NOMO-1 treated with DMSO at 0.1 percent for 48 hours (cell line): ENCODE data around the gene SUMO1.

Experiments used
- DNase-seq: peaks from one replicate; lab custom pipeline; 2025; ENCODE audit not compliant: unreplicated experiment; lab: John Stamatoyannopoulos, UW

Gene SUMO1

DNA sequence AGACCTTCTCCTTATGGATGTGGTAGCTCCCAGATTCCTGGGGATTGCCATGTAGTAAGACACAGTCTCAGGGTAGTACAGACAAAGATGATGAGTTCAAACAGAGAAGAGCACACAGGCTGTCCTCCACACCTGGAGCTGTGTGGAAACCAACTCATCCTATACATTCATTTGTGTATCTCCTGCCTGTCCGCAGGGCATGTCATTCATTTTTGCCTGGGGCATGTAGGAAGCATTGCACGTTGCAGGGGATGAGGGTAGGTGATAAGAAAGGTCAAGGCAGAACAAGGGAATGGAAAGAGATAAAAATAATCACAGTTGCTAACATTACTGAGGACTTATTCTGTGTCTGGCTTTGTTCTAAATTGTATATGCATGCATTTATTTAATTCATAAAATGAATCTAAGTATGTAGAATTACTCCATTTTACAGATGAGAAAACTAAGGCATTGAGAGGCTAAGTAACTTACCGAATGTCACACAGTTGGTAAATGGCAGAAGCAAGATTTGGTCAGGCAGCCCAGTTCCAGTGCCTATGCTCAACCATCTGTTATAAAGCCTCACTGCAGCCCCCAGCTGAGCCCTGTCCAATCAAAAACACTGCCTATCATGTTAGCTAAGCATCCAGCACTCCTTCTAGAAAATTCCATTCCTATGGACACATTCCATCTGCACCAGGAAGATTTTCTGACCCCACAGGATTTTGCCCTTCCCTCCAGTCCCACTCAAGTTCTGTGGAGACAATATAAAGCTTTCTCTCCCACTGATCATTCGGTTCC, 81.0 kb downstream of the SUMO1 start:
- DNase-seq, result no peak
